SH-SY5Y (cell line): ENCODE results near the gene SEMA3A.

ENCODE experiments used
- GATA2 ChIP-seq: IDR thresholded peaks from 2 replicates; pipeline ENCODE4 v1.6.1; 2011; ENCODE audit warnings: mild to moderate bottlenecking, low read depth, low read length
- GATA3 ChIP-seq: IDR thresholded peaks from 2 replicates; pipeline ENCODE4 v1.6.1; 2011; ENCODE audit warnings: low read depth, mild to moderate bottlenecking, low read length, moderate library complexity

DNA sequence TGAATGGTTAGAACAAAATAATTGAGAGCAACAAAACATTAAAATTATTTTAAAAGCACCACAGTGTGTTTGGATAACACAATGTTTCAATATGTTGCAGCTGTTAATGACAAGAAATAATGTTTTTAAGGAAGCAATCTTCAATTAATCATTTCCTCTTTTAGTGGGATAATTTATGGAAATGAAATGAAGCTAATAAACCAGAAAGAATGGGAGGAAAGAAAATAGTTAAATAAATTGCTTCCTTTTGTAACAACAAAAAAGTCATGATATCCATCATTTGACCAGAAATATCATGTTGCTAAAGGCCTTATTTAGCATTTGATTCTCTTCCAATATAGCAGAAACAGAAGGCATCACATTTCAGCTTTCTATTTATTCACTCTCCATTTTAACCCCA lies 224.5 kb downstream of the SEMA3A start:
- TF ChIP-seq GATA3 (no peak), GATA2 (no peak)
